ENCODE measurements around the gene FARS2. TPM values are rescaled to one million over a fixed set of nuclear protein-coding genes. Genes with fewer than 3 reads are reported as not detected.

FARS2 gene
- total and polyA plus RNA-seq, 2 experiments from 2014 or later: 9.9 to 15.4 TPM

- no peak for DNase-seq (ENCODE audit: low spot score)
- H3K27me3 ChIP-seq: no peaks in the 10 kb centered on the region
- WGBS (ENCODE audit: low lambda C conversion rate, missing lambda C conversion rate): 79% methylated on average over 6 of the region's 6 CpGs
- H3K4me1 ChIP-seq (ENCODE audit: insufficient read depth): no peaks in the 10 kb centered on the region
- no peaks in the 10 kb centered on the region for H3K79me2 ChIP-seq
- H4K20me1 ChIP-seq (ENCODE audit: insufficient read depth, poor library complexity, severe bottlenecking): no peaks in the 10 kb centered on the region
- no peak overlapping the region for H3K4me2 ChIP-seq
- TF ChIP-seq, protein P1, sequence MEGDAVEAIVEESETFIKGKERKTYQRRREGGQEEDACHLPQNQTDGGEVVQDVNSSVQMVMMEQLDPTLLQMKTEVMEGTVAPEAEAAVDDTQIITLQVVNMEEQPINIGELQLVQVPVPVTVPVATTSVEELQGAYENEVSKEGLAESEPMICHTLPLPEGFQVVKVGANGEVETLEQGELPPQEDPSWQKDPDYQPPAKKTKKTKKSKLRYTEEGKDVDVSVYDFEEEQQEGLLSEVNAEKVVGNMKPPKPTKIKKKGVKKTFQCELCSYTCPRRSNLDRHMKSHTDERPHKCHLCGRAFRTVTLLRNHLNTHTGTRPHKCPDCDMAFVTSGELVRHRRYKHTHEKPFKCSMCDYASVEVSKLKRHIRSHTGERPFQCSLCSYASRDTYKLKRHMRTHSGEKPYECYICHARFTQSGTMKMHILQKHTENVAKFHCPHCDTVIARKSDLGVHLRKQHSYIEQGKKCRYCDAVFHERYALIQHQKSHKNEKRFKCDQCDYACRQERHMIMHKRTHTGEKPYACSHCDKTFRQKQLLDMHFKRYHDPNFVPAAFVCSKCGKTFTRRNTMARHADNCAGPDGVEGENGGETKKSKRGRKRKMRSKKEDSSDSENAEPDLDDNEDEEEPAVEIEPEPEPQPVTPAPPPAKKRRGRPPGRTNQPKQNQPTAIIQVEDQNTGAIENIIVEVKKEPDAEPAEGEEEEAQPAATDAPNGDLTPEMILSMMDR (IDR thresholded peaks at IDR 0.05; ENCODE audit: poor library complexity): no peak
- TF ChIP-seq EZH2phosphoT487 (IDR thresholded peaks at IDR 0.05; ENCODE audit: low read depth, severe bottlenecking, unreplicated experiment) (no peak), EZH2 (IDR thresholded peaks at IDR 0.05; ENCODE audit: borderline replicate concordance) (no peak)
- H3K36me3 ChIP-seq (replicated peaks; ENCODE audit: insufficient read depth, low read depth): no peaks in the 10 kb centered on the region
- no peak overlapping the region for H3K4me3 ChIP-seq
- no peak overlapping the region for H2AFZ ChIP-seq
- no peak overlapping the region for H3K27ac ChIP-seq
- no peaks in the 10 kb centered on the region for H3K9me2 ChIP-seq (replicated peaks; ENCODE audit: insufficient read depth)
- no peaks in the 10 kb centered on the region for H3K9me3 ChIP-seq (ENCODE audit: low read depth)
Observed at GRCh38 chr6:5531853-5532375, 270.6 kb downstream of the FARS2 start.

GRCh38 chr6:5532941-5533340 is 271.6 kb downstream of the FARS2 start:
- no peak for DNase-seq (ENCODE audit: low spot score)
- WGBS (ENCODE audit: low lambda C conversion rate, missing lambda C conversion rate): 89% methylated on average over 3 of the region's 3 CpGs
- peaks cover under 1% of the 10 kb centered on the region for H3K4me1 ChIP-seq (ENCODE audit: insufficient read depth)
- no peak overlapping the region for H2AFZ ChIP-seq
- TF ChIP-seq, protein P1 (IDR thresholded peaks at IDR 0.05; ENCODE audit: poor library complexity): no peak
- no peak for TF ChIP-seq EZH2phosphoT487 (IDR thresholded peaks at IDR 0.05; ENCODE audit: low read depth, severe bottlenecking, unreplicated experiment)
- H3K4me3 ChIP-seq: no peak overlapping the region
- no peaks in the 10 kb centered on the region for H3K9me3 ChIP-seq (ENCODE audit: low read depth)
- H4K20me1 ChIP-seq (ENCODE audit: insufficient read depth, poor library complexity, severe bottlenecking): no peaks in the 10 kb centered on the region
- H3K27ac ChIP-seq: no peak overlapping the region
- H3K4me2 ChIP-seq: no peak overlapping the region
- H3K9me2 ChIP-seq (replicated peaks; ENCODE audit: insufficient read depth): no peaks in the 10 kb centered on the region
- H3K27me3 ChIP-seq: no peaks in the 10 kb centered on the region
- H3K79me2 ChIP-seq: no peaks in the 10 kb centered on the region
- H3K36me3 ChIP-seq (replicated peaks; ENCODE audit: insufficient read depth, low read depth): no peaks in the 10 kb centered on the region

DNA sequence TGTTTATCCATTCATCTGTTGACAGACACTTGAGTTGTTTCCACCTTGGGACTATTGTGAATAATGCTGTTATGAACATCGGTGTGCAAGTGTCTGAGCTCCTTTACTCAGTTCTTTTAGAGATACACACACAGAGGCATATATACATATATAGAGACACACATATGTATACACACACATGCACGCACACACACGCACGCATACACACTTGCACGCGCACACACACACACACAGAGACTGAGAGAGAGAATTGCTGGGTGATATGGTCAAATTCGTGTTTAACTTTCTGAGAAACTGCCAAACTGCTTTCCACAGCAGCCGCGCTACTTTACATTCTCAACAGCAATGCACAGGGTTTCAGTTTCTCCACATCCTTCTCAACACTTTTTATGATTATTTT is 273.3 kb downstream of the FARS2 start:
- H3K4me2 ChIP-seq: no peak overlapping the region
- H3K4me1 ChIP-seq (ENCODE audit: insufficient read depth): peaks cover 6% of the 10 kb centered on the region
- no peaks in the 10 kb centered on the region for H3K9me3 ChIP-seq (ENCODE audit: low read depth)
- no peak overlapping the region for H3K27ac ChIP-seq
- no peaks in the 10 kb centered on the region for H3K27me3 ChIP-seq
- no peak overlapping the region for H2AFZ ChIP-seq
- H3K36me3 ChIP-seq (replicated peaks; ENCODE audit: insufficient read depth, low read depth): no peaks in the 10 kb centered on the region
- WGBS (ENCODE audit: low lambda C conversion rate, missing lambda C conversion rate): 98% methylated on average over 9 of the region's 9 CpGs
- TF ChIP-seq EZH2 (IDR thresholded peaks at IDR 0.05; ENCODE audit: borderline replicate concordance) (no peak), EZH2phosphoT487 (IDR thresholded peaks at IDR 0.05; ENCODE audit: low read depth, severe bottlenecking, unreplicated experiment) (no peak)
- DNase-seq (ENCODE audit: low spot score): no peak
- H4K20me1 ChIP-seq (ENCODE audit: insufficient read depth, poor library complexity, severe bottlenecking): no peaks in the 10 kb centered on the region
- no peaks in the 10 kb centered on the region for H3K79me2 ChIP-seq
- no peaks in the 10 kb centered on the region for H3K9me2 ChIP-seq (replicated peaks; ENCODE audit: insufficient read depth)
- no peak overlapping the region for H3K4me3 ChIP-seq

DNA sequence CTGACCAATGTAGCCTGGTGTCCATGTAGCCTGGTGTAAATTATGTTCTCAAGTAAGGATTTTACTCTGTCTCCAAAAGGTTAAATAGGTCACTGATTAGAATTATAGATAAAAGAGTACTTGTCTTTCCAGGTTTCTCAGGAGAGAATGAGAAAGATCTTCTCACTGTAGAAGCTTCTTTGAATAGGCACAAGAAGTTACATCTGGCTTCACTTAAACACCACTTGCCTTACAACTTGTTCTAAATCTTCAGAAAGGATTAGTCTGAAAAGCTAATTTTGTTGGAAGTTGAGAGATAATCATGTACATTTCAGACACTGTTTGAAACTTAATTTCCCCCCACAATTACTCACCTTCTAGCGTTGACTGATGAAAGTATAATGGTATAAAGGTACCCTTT is 275.3 kb downstream of the FARS2 start:
- no peak overlapping the region for H3K27ac ChIP-seq
- no peaks in the 10 kb centered on the region for H3K9me3 ChIP-seq (ENCODE audit: low read depth)

More for the DNA sequence above, 275.3 kb downstream of the FARS2 start:
- Histone ChIP-seq H3K79me2 (no peaks in the 10 kb centered on the region), H3K4me3 (no peak overlapping the region), H2AFZ (no peak overlapping the region), H3K36me3 (replicated peaks; ENCODE audit: insufficient read depth, low read depth) (no peaks in the 10 kb centered on the region), H3K27me3 (no peaks in the 10 kb centered on the region), H3K4me2 (no peak overlapping the region), H4K20me1 (ENCODE audit: insufficient read depth, poor library complexity, severe bottlenecking) (no peaks in the 10 kb centered on the region), H3K9me2 (replicated peaks; ENCODE audit: insufficient read depth) (no peaks in the 10 kb centered on the region), H3K4me1 (ENCODE audit: insufficient read depth) (peaks cover 6% of the 10 kb centered on the region)
- 67% methylated on average over 1 of the region's 1 CpG for WGBS (ENCODE audit: low lambda C conversion rate, missing lambda C conversion rate)
- no peak for TF ChIP-seq EZH2phosphoT487 (IDR thresholded peaks at IDR 0.05; ENCODE audit: low read depth, severe bottlenecking, unreplicated experiment)
- TF ChIP-seq, protein P1 (IDR thresholded peaks at IDR 0.05; ENCODE audit: poor library complexity): no peak
- TF ChIP-seq EZH2 (IDR thresholded peaks at IDR 0.05; ENCODE audit: borderline replicate concordance): no peak
- no peak for DNase-seq (ENCODE audit: low spot score)

Data from hepatocyte (in vitro differentiated cells).